Skeletal muscle tissue (tissue), 4 donors: Measurements from ENCODE around the gene ME2. TPM values are rescaled to one million over a fixed set of nuclear protein-coding genes. Genes with fewer than 3 reads are reported as not detected.

Experiments
- H3K27ac ChIP-seq: one replicate; pipeline ENCODE4 v1.7.0; 2013; ENCODE audit warnings: mild to moderate bottlenecking, low read depth, low read length, inconsistent platforms
- H3K27me3 ChIP-seq, 3 donors: one replicate each; pipeline ENCODE4 v1.7.0; 2013; ENCODE audit warnings: low read length in 3 of 3; ENCODE audit not compliant: control insufficient read depth in 3 of 3, insufficient read depth in 3 of 3
- H3K36me3 ChIP-seq, 3 donors: one replicate each; pipeline ENCODE4 v1.7.0; 2013; ENCODE audit warnings: low read length in 3 of 3; ENCODE audit not compliant: control insufficient read depth in 3 of 3, insufficient read depth in 3 of 3
- H3K4me1 ChIP-seq, 3 donors: one replicate each; pipeline ENCODE4 v1.7.0; 2013; ENCODE audit warnings: low read length in 3 of 3, mild to moderate bottlenecking in 3 of 3; ENCODE audit not compliant: control insufficient read depth in 3 of 3, insufficient read depth in 3 of 3
- H3K4me3 ChIP-seq, 3 donors: one replicate each; pipeline ENCODE4 v1.7.0; 2013; ENCODE audit warnings: low read length in 3 of 3
- H3K9ac ChIP-seq, 3 donors: one replicate each; pipeline ENCODE4 v1.7.0; 2013; ENCODE audit warnings: low read length in 3 of 3, mild to moderate bottlenecking in 3 of 3, moderate library complexity in 2 of 3, low read depth in 1 of 3
- H3K9me3 ChIP-seq, 3 donors: one replicate each; pipeline ENCODE4 v1.7.0; 2013; ENCODE audit warnings: low read length in 3 of 3; ENCODE audit not compliant: control insufficient read depth in 3 of 3
- total RNA-seq: library from RNA; depleted of rRNA; stranded (reverse); fragments of >200 nt; gene quantifications from one replicate; pipeline ENCODE4 v1.2.3, GENCODE V29; 2014
- donor health status: Osteomylitis.

ME2 gene
- total RNA-seq, 1 donor from 2014 or later, result 26.1 TPM

- no peaks in the 10 kb centered on the region for H3K36me3 ChIP-seq
- H3K9ac ChIP-seq, result no peak overlapping the region
- H3K4me1 ChIP-seq, result peaks cover 8 to 20% (median 19%) of the 10 kb centered on the region in 3 donors
- no peak overlapping the region for H3K4me3 ChIP-seq
- no peaks in the 10 kb centered on the region for H3K27me3 ChIP-seq
- H3K27ac ChIP-seq, result no peak overlapping the region
- no peaks in the 10 kb centered on the region for H3K9me3 ChIP-seq
Observed at GRCh38 chr18:50859793-50860555, 18.9 kb upstream of the ME2 start.

- H3K4me3 ChIP-seq, result no peak overlapping the region
- no peak overlapping the region for H3K27ac ChIP-seq
Observed at GRCh38 chr18:50861617-50862016, 17.3 kb upstream of the ME2 start.

DNA sequence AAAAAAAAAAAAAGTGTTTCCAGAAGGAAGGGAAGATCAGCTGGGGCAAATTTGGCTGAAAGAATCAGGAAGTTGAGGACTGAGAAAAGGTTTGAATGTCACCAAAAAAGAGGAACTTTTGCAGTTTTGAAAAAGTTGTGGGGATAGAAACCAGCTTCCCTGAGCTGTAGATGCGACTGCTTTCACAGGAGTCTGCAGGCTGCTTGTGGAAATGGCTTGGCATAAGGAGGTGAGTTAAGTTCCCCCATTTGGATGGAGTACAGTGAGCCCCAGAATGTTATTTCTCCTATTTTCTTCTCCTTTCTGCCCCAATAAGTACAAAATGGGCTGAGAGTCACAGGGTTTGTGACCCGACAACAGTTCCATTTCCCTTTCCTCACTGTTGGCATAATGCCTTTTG lies 16.5 kb upstream of the ME2 start:
- Histone ChIP-seq H3K4me1 (peaks cover 6 to 13% (median 9%) of the 10 kb centered on the region in 3 donors), H3K4me3 (no peak overlapping the region), H3K27me3 (no peaks in the 10 kb centered on the region), H3K9ac (peak overlapping the region in 1 of 3 donors; percentile 8), H3K27ac (no peak overlapping the region), H3K9me3 (no peaks in the 10 kb centered on the region), H3K36me3 (no peaks in the 10 kb centered on the region)

More at GRCh38 chr18:50861617-50862016, 17.3 kb upstream of the ME2 start:
- Histone ChIP-seq H3K9ac (no peak overlapping the region), H3K9me3 (no peaks in the 10 kb centered on the region), H3K27me3 (no peaks in the 10 kb centered on the region), H3K36me3 (no peaks in the 10 kb centered on the region), H3K4me1 (peaks cover 6 to 13% (median 11%) of the 10 kb centered on the region in 3 donors)

GRCh38 chr18:50863840-50864375 lies 15.0 kb upstream of the ME2 start:
- H3K4me3 ChIP-seq, result no peak overlapping the region
- H3K27me3 ChIP-seq, result no peaks in the 10 kb centered on the region
- no peak overlapping the region for H3K27ac ChIP-seq
- H3K9ac ChIP-seq, result no peak overlapping the region
- peaks cover 6 to 13% (median 9%) of the 10 kb centered on the region in 3 donors for H3K4me1 ChIP-seq
- no peaks in the 10 kb centered on the region for H3K9me3 ChIP-seq
- H3K36me3 ChIP-seq, result no peaks in the 10 kb centered on the region

DNA sequence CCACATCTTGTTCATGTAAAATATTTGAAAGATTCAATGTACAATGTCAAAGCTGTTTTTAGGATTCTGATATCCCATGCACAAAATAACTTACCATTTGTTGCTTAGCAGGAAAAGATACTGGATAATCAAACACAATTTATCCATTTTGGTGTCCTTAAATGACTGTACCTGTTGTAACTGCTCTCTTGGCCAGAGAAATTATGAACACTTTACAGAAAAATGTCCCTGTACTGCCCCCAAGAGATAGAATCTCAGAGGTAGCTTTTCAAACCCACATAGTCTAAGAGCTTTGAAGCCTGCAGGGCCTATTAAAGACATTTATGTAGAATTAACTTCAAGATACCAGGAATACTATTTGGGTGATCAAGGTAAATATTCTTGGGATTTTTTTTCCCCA lies 12.2 kb upstream of the ME2 start:
- no peak overlapping the region for H3K27ac ChIP-seq

DNA sequence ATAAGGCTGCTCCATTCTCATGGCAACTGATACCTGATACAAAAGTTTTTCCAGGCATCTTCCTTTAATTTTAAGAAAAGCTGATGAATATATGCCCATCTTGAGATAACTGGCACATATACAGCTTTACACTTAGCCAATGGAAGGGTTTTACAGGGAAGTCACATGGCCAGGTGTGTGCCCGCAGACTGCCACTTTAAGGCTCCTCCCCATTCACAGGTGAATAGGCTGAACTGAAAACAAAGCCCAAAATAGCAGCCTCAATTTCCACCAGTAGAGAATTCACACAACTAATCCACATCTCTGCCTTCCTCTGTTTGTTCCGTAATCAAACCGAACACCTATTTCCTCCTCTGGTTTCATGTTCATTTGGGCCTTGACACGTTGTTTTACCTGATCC lies 9.8 kb upstream of the ME2 start:
- H3K27me3 ChIP-seq, result no peaks in the 10 kb centered on the region

More for the DNA sequence above, 12.2 kb upstream of the ME2 start:
- no peak overlapping the region for H3K9ac ChIP-seq
- H3K4me3 ChIP-seq, result no peak overlapping the region
- H3K9me3 ChIP-seq, result no peaks in the 10 kb centered on the region
- no peaks in the 10 kb centered on the region for H3K27me3 ChIP-seq
- no peaks in the 10 kb centered on the region for H3K36me3 ChIP-seq
- H3K4me1 ChIP-seq, result peaks cover 6 to 13% (median 9%) of the 10 kb centered on the region in 3 donors

GRCh38 chr18:50870138-50870845 lies 8.6 kb upstream of the ME2 start:
- H3K4me1 ChIP-seq, result no peaks in the 10 kb centered on the region

More for the DNA sequence above, 9.8 kb upstream of the ME2 start:
- Histone ChIP-seq H3K36me3 (no peaks in the 10 kb centered on the region), H3K9me3 (no peaks in the 10 kb centered on the region), H3K4me1 (no peaks in the 10 kb centered on the region), H3K4me3 (no peak overlapping the region), H3K9ac (no peak overlapping the region), H3K27ac (no peak overlapping the region)

GRCh38 chr18:50871846-50872245 lies 7.1 kb upstream of the ME2 start:
- Histone ChIP-seq H3K36me3 (no peaks in the 10 kb centered on the region), H3K9ac (no peak overlapping the region), H3K4me1 (no peaks in the 10 kb centered on the region), H3K27ac (no peak overlapping the region), H3K9me3 (no peaks in the 10 kb centered on the region), H3K27me3 (no peaks in the 10 kb centered on the region), H3K4me3 (no peak overlapping the region)

More at GRCh38 chr18:50870138-50870845, 8.6 kb upstream of the ME2 start:
- Histone ChIP-seq H3K9ac (no peak overlapping the region), H3K4me3 (no peak overlapping the region), H3K36me3 (no peaks in the 10 kb centered on the region), H3K27ac (no peak overlapping the region), H3K27me3 (no peaks in the 10 kb centered on the region), H3K9me3 (no peaks in the 10 kb centered on the region)

DNA sequence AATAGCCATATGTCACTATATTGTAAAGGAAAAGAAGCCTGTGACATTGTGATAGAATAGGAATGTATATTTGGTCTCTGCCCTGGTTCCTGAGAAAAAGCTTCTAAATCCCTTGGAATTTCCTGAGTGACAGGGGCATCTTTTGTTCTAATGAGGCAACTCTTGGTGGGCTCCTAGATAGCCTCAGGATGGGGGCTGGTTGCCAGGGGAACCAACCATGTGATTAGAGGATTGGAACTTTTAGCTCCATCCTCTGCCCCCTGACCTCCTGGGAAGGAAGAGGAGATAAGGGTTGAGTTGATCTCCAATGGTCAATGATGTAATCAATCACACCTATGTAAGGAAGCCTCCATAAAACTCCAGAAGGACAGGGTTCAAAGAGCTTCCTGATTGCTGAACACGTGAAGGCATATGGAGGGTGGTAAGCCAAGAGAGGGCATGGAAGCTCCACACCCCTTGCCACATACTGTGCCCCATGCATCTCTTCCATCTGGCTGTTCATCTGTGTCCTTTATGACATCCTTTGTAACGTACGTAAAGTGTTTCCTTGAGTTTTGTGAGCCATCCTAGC lies 2.9 kb upstream of the ME2 start:
- H3K4me3 ChIP-seq, result no peak overlapping the region
- H3K9me3 ChIP-seq, result no peaks in the 10 kb centered on the region
- no peaks in the 10 kb centered on the region for H3K27me3 ChIP-seq
- H3K36me3 ChIP-seq, result no peaks in the 10 kb centered on the region
- no peak overlapping the region for H3K9ac ChIP-seq
- no peak overlapping the region for H3K27ac ChIP-seq
- H3K4me1 ChIP-seq, result peaks cover 6 to 15% (median 10%) of the 10 kb centered on the region in 3 donors
